ENCODE data around the gene PRMT1. TPM values are rescaled to one million over a fixed set of nuclear protein-coding genes. Genes with fewer than 3 reads are reported as not detected.

Gene PRMT1
- total and polyA plus RNA-seq, 9 of the 15 experiments (the other 6 are each of a cell fraction or from before 2014, with no cell fraction given): 13.3 to 464 (median 326) TPM

GRCh38 chr19:49680421-49681351 is 3.6 kb downstream of the PRMT1 start (continued):
- TF ChIP-seq SMARCB1 (IDR thresholded peaks at IDR 0.05; ENCODE audit: insufficient read length, low read depth): no peak
- peak; percentile 43; the same call in 1 of the 2 replicates for TF ChIP-seq ATF7 (IDR thresholded peaks at IDR 0.05)
- 0 out of 2 replicates have a peak, but pooled peaks have one; percentile 25 for TF ChIP-seq HDAC2 (IDR thresholded peaks at IDR 0.05)
- no peak for TF ChIP-seq ZC3H4 (CRISPR knock-in tag; IDR thresholded peaks at IDR 0.05; ENCODE audit: borderline replicate concordance)
- TF ChIP-seq ZNF197 (CRISPR knock-in tag; IDR thresholded peaks at IDR 0.05; ENCODE audit: low read depth): no peak
- no peak for TF ChIP-seq HDAC8 (tag; IDR thresholded peaks at IDR 0.05)
- 0 out of 2 replicates have a peak, but pooled peaks have one; percentile 7 for TF ChIP-seq CREB3L1 (IDR thresholded peaks at IDR 0.05; ENCODE audit: borderline replicate concordance, low read depth)
- no peak for TF ChIP-seq LEF1 (IDR thresholded peaks at IDR 0.05)
- no peak for TF ChIP-seq RNF219 (CRISPR knock-in tag; IDR thresholded peaks at IDR 0.05)
- TF ChIP-seq ZNF592 (IDR thresholded peaks at IDR 0.05): peak; percentile 24; the same call in 1 of the 2 replicates
- TF ChIP-seq ADNP (tag; IDR thresholded peaks at IDR 0.05): no peak
- no peak for TF ChIP-seq KLF10 (CRISPR knock-in tag; IDR thresholded peaks at IDR 0.05)
- TF ChIP-seq POLR3G (IDR thresholded peaks at IDR 0.05; ENCODE audit: extremely low read depth, insufficient read length, insufficient replicate concordance): no peak
- no peak for TF ChIP-seq ZNF695 (CRISPR knock-in tag; IDR thresholded peaks at IDR 0.05)
- TF ChIP-seq ZNF280A (IDR thresholded peaks at IDR 0.05; ENCODE audit: low read depth, partially characterized antibody): no peak
